T-cell (primary cell): ENCODE results near the gene WNT9A. TPM values are rescaled to one million over a fixed set of nuclear protein-coding genes. Genes with fewer than 3 reads are reported as not detected.

Source experiments
- ATAC-seq, 4 experiments: fragments of 200-7000 bp in 3 of 4; fragments of 150-1000 bp in 1 of 4; cut with Tn5 transposase; replicated peaks in 1 of 4; 1 replicate in 3 of 4; 2 replicates in 1 of 4; pipeline ENCODE4 v1.10.0; 2021; ENCODE audit warnings: moderate library complexity in 3 of 4, mild to moderate bottlenecking in 2 of 4, moderate number of reproducible peaks in 1 of 4
- CTCF ChIA-PET, 2 donors: fragments of 300-600 bp; sonication (Branson Sonifier 250); formaldehyde crosslinking; loops; one replicate each; lab custom pipeline; 2022; ENCODE audit warnings: antibody characterized with exemption in 2 of 2; lab: Charles Lee
- POLR2A ChIA-PET, 2 donors: fragments of 300-600 bp; sonication (Branson Sonifier 250); formaldehyde crosslinking; loops; one replicate each; lab custom pipeline; 2022; ENCODE audit warnings: antibody characterized with exemption in 2 of 2; lab: Charles Lee
- DNase-seq, 35 experiments: peaks; one replicate each; pipeline versions ENCODE4 v3.0.0 to v3.0.0-alpha.2; 2013 to 2023
- H3K27ac ChIP-seq: one replicate; pipeline ENCODE4 v1.5.1; 2013; ENCODE audit warnings: low read length
- H3K27me3 ChIP-seq, 2 experiments: replicated peaks in 1 of 2; 1 replicate in 1 of 2; 2 replicates in 1 of 2; pipeline versions ENCODE4 v1.6.1 to v1.7.0; 2013; ENCODE audit warnings: low read length in 1 of 2, mixed read lengths in 1 of 2; ENCODE audit not compliant: control insufficient read depth in 2 of 2, insufficient read depth in 2 of 2; ENCODE audit errors: extremely low read depth in 1 of 2
- H3K36me3 ChIP-seq, 2 donors: 1 replicate in 1 of 2; 2 replicates in 1 of 2; pipeline versions ENCODE4 v1.6.1 to v1.7.0; 2013; ENCODE audit warnings: low read length in 1 of 2; ENCODE audit not compliant: control insufficient read depth in 2 of 2, insufficient read depth in 1 of 2; ENCODE audit errors: extremely low read depth in 1 of 2
- H3K4me1 ChIP-seq, 2 experiments: 1 replicate in 1 of 2; 2 replicates in 1 of 2; pipeline versions ENCODE4 v1.6.1 to v1.7.0; 2013; ENCODE audit warnings: low read length in 2 of 2, mixed read lengths in 1 of 2; ENCODE audit not compliant: insufficient read depth in 2 of 2, control insufficient read depth in 1 of 2; ENCODE audit errors: extremely low read depth in 1 of 2
- H3K4me3 ChIP-seq, 2 donors: 1 replicate in 1 of 2; 2 replicates in 1 of 2; pipeline versions ENCODE4 v1.5.1 to v1.7.0; 2013; ENCODE audit warnings: mild to moderate bottlenecking in 2 of 2, low read length in 1 of 2, moderate library complexity in 1 of 2; ENCODE audit not compliant: control insufficient read depth in 1 of 2; ENCODE audit errors: extremely low read depth in 1 of 2
- H3K9me3 ChIP-seq: 2 replicates; pipeline ENCODE4 v1.7.0; 2013
- H3K27ac Mint-ChIP-seq, 2 donors: one replicate each; pipeline ENCODE4 v1.8.0; 2020 to 2021; ENCODE audit warnings: mild to moderate bottlenecking in 2 of 2, mixed read lengths in 2 of 2
- H3K27me3 Mint-ChIP-seq, 2 donors: one replicate each; pipeline ENCODE4 v1.8.0; 2021 to 2022; ENCODE audit warnings: mixed read lengths in 2 of 2
- H3K36me3 Mint-ChIP-seq: one replicate; pipeline ENCODE4 v1.8.0; 2021; ENCODE audit warnings: mixed read lengths
- H3K4me1 Mint-ChIP-seq, 3 donors: one replicate each; pipeline ENCODE4 v1.8.0; 2020 to 2022; ENCODE audit warnings: mixed read lengths in 3 of 3, mild to moderate bottlenecking in 1 of 3
- H3K4me3 Mint-ChIP-seq, 3 donors: one replicate each; pipeline ENCODE4 v1.8.0; 2020 to 2022; ENCODE audit warnings: mild to moderate bottlenecking in 3 of 3, mixed read lengths in 3 of 3, moderate library complexity in 3 of 3
- H3K9me3 Mint-ChIP-seq, 3 donors: one replicate each; pipeline ENCODE4 v1.8.0; 2020 to 2022; ENCODE audit warnings: mixed read lengths in 3 of 3
- WGBS: methylation state at CpG from one replicate; pipeline ENCODE4 v1.1.5; 2013; ENCODE audit warnings: missing lambda C conversion rate; ENCODE audit not compliant: insufficient coverage; 5-methylcytosine and 5-hydroxymethylcytosine counted together
- total RNA-seq, 35 experiments: library from RNA in 6 of 35; stranded (reverse) in 6 of 35; fragments of 120-200 nt in 1 of 35; gene quantifications; one replicate each; pipeline versions ENCODE4 v1.2.1 to v1.2.4 and lab custom pipeline; 2013 to 2026

WNT9A gene
- total RNA-seq, 5 donors from 2014 or later (not counting 1 experiment from before 2014, with no cell fraction given) = 0.12 to 0.72 (median 0.48) TPM; not detected in 1

GRCh38 chr1:227954163-227954850 lies 6.6 kb upstream of the WNT9A start:
- H3K36me3 ChIP-seq = no peaks in the 10 kb centered on the region
- peaks cover 0 to 57% of the 10 kb centered on the region in 2 experiments for H3K27me3 ChIP-seq
- H3K4me1 ChIP-seq = no peaks in the 10 kb centered on the region
- POLR2A ChIA-PET = no interaction called here
- H3K4me1 Mint-ChIP-seq = peaks cover 0 to 2% (median 0%) of the 10 kb centered on the region in 3 donors
- CTCF ChIA-PET = interaction anchor here (0.5 to 3.2 kb wide), 8 partner anchors 100 to 1849 kb away, joined by 3 to 8 read pairs (median 4); no protein-coding TSS in a partner anchor
- H3K27ac Mint-ChIP-seq = peak overlapping the region in 1 of 2 donors; percentile 15
- ATAC-seq (no peak), DNase-seq (no peak)
- H3K36me3 Mint-ChIP-seq = no peaks in the 10 kb centered on the region
- H3K4me3 Mint-ChIP-seq = no peak overlapping the region
- no peaks in the 10 kb centered on the region for H3K9me3 Mint-ChIP-seq
- 30% methylated on average over 3 of the region's 4 CpGs for WGBS
- peaks cover 28 to 37% of the 10 kb centered on the region in 2 donors for H3K27me3 Mint-ChIP-seq
- H3K9me3 ChIP-seq = peaks cover 6% of the 10 kb centered on the region
- no peak overlapping the region for H3K4me3 ChIP-seq
- no peak overlapping the region for H3K27ac ChIP-seq

GRCh38 chr1:227953022-227953412 lies 5.3 kb upstream of the WNT9A start:
- Histone ChIP-seq H3K4me3 (no peak overlapping the region), H3K4me1 (peaks cover 0 to 6% of the 10 kb centered on the region in 2 experiments), H3K27ac (no peak overlapping the region), H3K36me3 (no peaks in the 10 kb centered on the region), H3K9me3 (peaks cover 6% of the 10 kb centered on the region), H3K27me3 (peaks cover 2 to 57% of the 10 kb centered on the region in 2 experiments)
- peaks cover 0 to 5% (median 3%) of the 10 kb centered on the region in 3 donors for H3K4me1 Mint-ChIP-seq
- H3K9me3 Mint-ChIP-seq = no peaks in the 10 kb centered on the region
- H3K36me3 Mint-ChIP-seq = no peaks in the 10 kb centered on the region
- ChIA-PET CTCF (interaction anchor here (0.6 to 3.2 kb wide), 4 partner anchors 188 to 1240 kb away, joined by 3 to 8 read pairs (median 5); no protein-coding TSS in a partner anchor), POLR2A (no interaction called here)
- 100% methylated on average over 3 of the region's 3 CpGs for WGBS
- H3K4me3 Mint-ChIP-seq = no peak overlapping the region
- ATAC-seq = no peak
- H3K27ac Mint-ChIP-seq = no peak overlapping the region
- peaks cover 23 to 38% of the 10 kb centered on the region in 2 donors for H3K27me3 Mint-ChIP-seq
- DNase-seq = no peak

GRCh38 chr1:227952374-227953021 lies 4.8 kb upstream of the WNT9A start:
- Histone ChIP-seq H3K9me3 (peaks cover 6% of the 10 kb centered on the region), H3K27ac (no peak overlapping the region), H3K4me3 (no peak overlapping the region), H3K4me1 (peaks cover 0 to 6% of the 10 kb centered on the region in 2 experiments), H3K36me3 (no peaks in the 10 kb centered on the region), H3K27me3 (peaks cover 2 to 56% of the 10 kb centered on the region in 2 experiments)
- no peak overlapping the region for H3K4me3 Mint-ChIP-seq
- 94% methylated on average over 9 of the region's 18 CpGs for WGBS
- no peak overlapping the region for H3K27ac Mint-ChIP-seq
- peaks cover 18 to 34% of the 10 kb centered on the region in 2 donors for H3K27me3 Mint-ChIP-seq
- ATAC-seq (no peak), DNase-seq (peak in 2 of 35 experiments; percentile 2 to 20)
- H3K36me3 Mint-ChIP-seq = no peaks in the 10 kb centered on the region
- H3K9me3 Mint-ChIP-seq = no peaks in the 10 kb centered on the region
- CTCF ChIA-PET = interaction anchor here (0.5 to 3.2 kb wide), 4 partner anchors 190 to 1241 kb away, joined by 3 to 8 read pairs (median 3); no protein-coding TSS in a partner anchor
- POLR2A ChIA-PET = no interaction called here
- H3K4me1 Mint-ChIP-seq = peaks cover 0 to 5% (median 3%) of the 10 kb centered on the region in 3 donors

GRCh38 chr1:227951624-227952373 lies 4.1 kb upstream of the WNT9A start:
- peaks cover 2 to 59% of the 10 kb centered on the region in 2 experiments for H3K27me3 ChIP-seq
- H3K27ac ChIP-seq = no peak overlapping the region
- POLR2A ChIA-PET = interaction anchor here in 1 of 2 donors (0.7 kb wide), 1 partner anchor 192 kb away, joined by 4 read pairs; no protein-coding TSS in a partner anchor
- H3K27me3 Mint-ChIP-seq = peaks cover 14 to 34% of the 10 kb centered on the region in 2 donors
- no peaks in the 10 kb centered on the region for H3K36me3 ChIP-seq
- DNase-seq (peak in 1 of 35 experiments; percentile 11), ATAC-seq (no peak)
- CTCF ChIA-PET = interaction anchor here (0.5 to 3.2 kb wide), 7 partner anchors 48 to 507 kb away, joined by 3 to 8 read pairs (median 4); no protein-coding TSS in a partner anchor
- H3K36me3 Mint-ChIP-seq = no peaks in the 10 kb centered on the region
- no peak overlapping the region for H3K4me3 Mint-ChIP-seq
- peaks cover 6% of the 10 kb centered on the region for H3K9me3 ChIP-seq
- no peaks in the 10 kb centered on the region for H3K9me3 Mint-ChIP-seq
- WGBS = 81% methylated on average over 3 of the region's 9 CpGs
- H3K4me1 ChIP-seq = peaks cover 3 to 13% of the 10 kb centered on the region in 2 experiments
- H3K4me1 Mint-ChIP-seq = peaks cover 0 to 10% (median 5%) of the 10 kb centered on the region in 3 donors
- no peak overlapping the region for H3K4me3 ChIP-seq
- no peak overlapping the region for H3K27ac Mint-ChIP-seq

- no peak overlapping the region for H3K27ac ChIP-seq
- DNase-seq (peak in 2 of 35 experiments; percentile 2 to 22), ATAC-seq (no peak)
- Mint-ChIP-seq H3K9me3 (no peaks in the 10 kb centered on the region), H3K4me1 (peaks cover 0 to 16% (median 7%) of the 10 kb centered on the region in 3 donors), H3K27me3 (peaks cover 12 to 36% of the 10 kb centered on the region in 2 donors), H3K27ac (no peak overlapping the region), H3K36me3 (no peaks in the 10 kb centered on the region), H3K4me3 (no peak overlapping the region)
- WGBS = 65% methylated on average over 2 of the region's 8 CpGs
- POLR2A ChIA-PET = interaction anchor here in 1 of 2 donors (0.7 kb wide), 1 partner anchor 191 kb away, joined by 4 read pairs; no protein-coding TSS in a partner anchor
- peaks cover 3 to 20% of the 10 kb centered on the region in 2 experiments for H3K4me1 ChIP-seq
- peaks cover 3% of the 10 kb centered on the region for H3K9me3 ChIP-seq
- peaks cover 2 to 67% of the 10 kb centered on the region in 2 experiments for H3K27me3 ChIP-seq
- CTCF ChIA-PET = interaction anchor here (0.6 to 1.1 kb wide), 2 partner anchors 155 to 206 kb away, joined by 4 to 6 read pairs; no protein-coding TSS in a partner anchor
- H3K36me3 ChIP-seq = no peaks in the 10 kb centered on the region
- H3K4me3 ChIP-seq = no peak overlapping the region
These were observed 3.1 kb upstream of the WNT9A start for GRCh38 chr1:227950735-227951346.
